ENCODE measurements around the gene SLC35F1.

- TF ChIP-seq POLR2A (IDR thresholded peaks at IDR 0.05) = no peak
- TF ChIP-seq CTCF (IDR thresholded peaks at IDR 0.05) = no peak
These were observed 411.6 kb downstream of the SLC35F1 start for GRCh38 chr6:118318648-118319047.
